OCI-LY1 (cell line): Measurements from ENCODE around the gene L3MBTL4.

ENCODE experiments used
- CTCF ChIP-seq: fragments of 200-600 bp; sonication (generic), shearing (Covaris generic); IDR thresholded peaks from 2 replicates; pipeline ENCODE4 v1.5.1; 2017; ENCODE audit warnings: mild to moderate bottlenecking, antibody characterized with exemption, low read length, moderate library complexity, mixed read lengths
- EZH2 ChIP-seq: fragments of 200-600 bp; sonication (generic), shearing (Covaris generic); IDR thresholded peaks from 2 replicates; pipeline ENCODE4 v1.8.0; 2017; ENCODE audit warnings: borderline replicate concordance, mixed run types, mild to moderate bottlenecking, antibody characterized with exemption, low read length, moderate library complexity, mixed read lengths

- no peak for TF ChIP-seq CTCF
- no peak for TF ChIP-seq EZH2
Observed at GRCh38 chr18:6435731-6436130, 21.0 kb upstream of the L3MBTL4 start.
